ENCODE measurements around the gene ELL2.
A peak's percentile ranks its signal among the peaks of the same experiment; 100 is the strongest.
"Not testable (repeated sequence)": the region's sequence is repeated elsewhere in the genome, so short reads cannot be mapped to it uniquely, and the experiment has no call there.

The ELL2 gene

DNA sequence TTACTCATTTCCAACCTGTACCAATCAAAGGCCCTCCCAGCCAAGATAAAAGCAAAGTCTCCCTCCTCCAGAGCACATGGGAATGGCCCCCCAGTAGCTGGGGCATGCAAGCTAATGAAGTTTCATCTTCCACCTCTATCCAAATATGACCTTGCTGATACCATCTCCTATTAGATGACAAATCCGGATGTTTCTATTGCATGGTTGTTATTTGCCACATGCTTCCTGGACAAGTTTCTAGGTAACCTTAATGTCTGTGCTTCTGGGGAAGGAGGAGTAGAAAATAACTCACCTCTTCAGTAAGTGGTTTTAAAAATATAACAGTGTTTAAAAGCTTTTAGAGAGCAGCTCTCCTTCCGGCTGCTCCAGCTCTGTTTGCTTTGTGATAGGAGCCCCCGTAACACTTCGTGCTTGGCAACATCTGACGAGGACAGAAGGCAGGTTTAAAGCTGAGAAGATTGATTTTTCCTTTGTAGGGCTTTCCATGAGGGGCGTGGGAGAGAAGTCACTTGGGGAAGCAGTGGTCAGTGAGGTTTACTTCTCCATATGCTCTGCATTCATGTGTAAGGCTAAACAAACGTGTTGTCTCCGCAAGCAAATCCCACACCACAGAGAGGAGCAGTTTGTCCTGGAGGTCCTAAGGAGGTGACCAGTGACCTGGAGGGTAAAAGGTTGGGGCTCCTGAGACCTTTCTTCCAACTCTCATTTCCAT, 98.8 kb downstream of the ELL2 start:
- no peak for DNase-seq (ENCODE audit: low read depth in 2 of 3, low spot score in 2 of 3)

DNA sequence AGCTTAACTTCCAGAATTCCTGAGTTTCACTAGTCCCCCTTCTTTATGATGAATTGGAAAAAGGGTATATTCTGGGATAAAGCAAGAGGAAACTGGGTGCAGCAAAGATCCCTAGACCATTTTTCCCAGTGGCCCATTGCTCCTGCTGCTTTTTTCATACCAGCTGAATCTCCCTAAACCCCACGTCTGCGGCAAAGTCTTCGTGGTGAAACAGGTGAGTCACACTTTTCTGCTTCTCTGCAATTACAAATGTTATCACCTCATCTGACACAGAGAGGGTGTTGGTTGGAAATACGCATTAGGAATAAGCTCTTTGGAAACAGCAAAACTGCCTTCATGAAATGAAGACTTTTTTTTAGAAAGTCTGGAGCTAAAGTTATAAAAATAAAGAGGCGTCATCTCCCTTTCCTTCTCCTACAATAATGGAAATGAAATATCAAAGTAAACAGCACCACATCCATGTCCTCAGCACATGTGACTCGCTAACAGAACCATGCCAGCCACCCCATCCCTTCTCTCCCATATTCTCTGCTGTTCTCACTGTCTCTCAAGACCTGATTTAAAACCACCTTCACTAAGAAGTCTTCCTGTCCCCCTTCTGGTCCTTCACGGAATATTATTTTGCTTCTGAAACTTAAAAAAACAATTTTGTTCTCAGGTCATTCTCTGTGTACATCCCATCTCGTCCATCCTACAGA, 99.6 kb downstream of the ELL2 start:
- no peak for DNase-seq (ENCODE audit: low read depth in 2 of 3, low spot score in 2 of 3)

GRCh38 chr5:95861221-95861863, 100.3 kb downstream of the ELL2 start:
- no peak for DNase-seq (ENCODE audit: low read depth in 2 of 3, low spot score in 2 of 3)

- DNase-seq (ENCODE audit: low read depth in 2 of 3, low spot score in 2 of 3): no peak
Measured at GRCh38 chr5:95859661-95860060, 102.0 kb downstream of the ELL2 start.

DNA sequence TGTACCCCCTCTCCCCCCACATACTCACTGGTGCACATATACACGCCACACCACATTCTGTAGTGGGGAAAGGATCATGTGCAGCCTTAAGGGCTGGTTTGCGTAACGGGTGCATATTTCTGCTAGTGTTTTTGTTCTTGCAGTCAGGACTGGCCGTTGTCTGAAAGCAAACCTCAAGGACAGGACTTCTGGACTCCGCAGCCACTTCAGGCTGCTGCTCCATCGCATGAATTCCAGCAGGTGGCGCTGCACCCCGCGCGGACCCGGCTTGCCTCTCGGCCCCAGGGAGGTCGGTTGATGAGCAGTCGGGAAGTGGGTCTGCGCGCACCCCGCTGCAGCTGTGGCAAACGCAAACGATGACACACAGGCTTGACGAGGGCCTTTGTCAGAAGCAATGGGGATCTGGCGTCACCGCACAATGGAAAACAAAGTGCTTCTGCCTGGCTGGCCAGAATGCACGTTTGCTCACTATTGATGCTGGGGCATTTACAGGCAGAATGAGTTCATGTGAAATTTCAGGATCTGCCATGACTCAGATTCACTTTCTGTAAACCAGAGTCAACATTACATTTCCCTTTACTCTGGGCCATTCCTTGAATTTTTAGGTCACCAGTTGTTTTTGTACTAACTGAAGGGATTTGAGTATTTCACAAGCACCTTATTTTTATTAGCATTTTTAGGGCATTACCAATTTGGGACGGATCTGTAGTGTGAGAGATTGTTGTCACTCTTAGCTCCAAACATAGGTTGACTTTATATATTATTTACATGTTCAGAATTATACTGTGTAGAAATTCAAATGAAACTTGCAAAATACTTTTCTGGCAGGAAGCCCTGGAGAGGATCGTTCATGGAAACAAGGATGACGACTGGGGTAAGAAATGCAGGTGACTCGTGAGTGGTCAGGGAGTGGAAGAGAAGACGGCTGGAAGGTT, 102.7 kb downstream of the ELL2 start:
- peak; percentile 83 to 93 (median 93) for DNase-seq (ENCODE audit: low read depth in 2 of 3, low spot score in 2 of 3)

GRCh38 chr5:95858023-95858461, 103.6 kb downstream of the ELL2 start:
- no peak for DNase-seq (ENCODE audit: low read depth in 2 of 3, low spot score in 2 of 3)

DNA sequence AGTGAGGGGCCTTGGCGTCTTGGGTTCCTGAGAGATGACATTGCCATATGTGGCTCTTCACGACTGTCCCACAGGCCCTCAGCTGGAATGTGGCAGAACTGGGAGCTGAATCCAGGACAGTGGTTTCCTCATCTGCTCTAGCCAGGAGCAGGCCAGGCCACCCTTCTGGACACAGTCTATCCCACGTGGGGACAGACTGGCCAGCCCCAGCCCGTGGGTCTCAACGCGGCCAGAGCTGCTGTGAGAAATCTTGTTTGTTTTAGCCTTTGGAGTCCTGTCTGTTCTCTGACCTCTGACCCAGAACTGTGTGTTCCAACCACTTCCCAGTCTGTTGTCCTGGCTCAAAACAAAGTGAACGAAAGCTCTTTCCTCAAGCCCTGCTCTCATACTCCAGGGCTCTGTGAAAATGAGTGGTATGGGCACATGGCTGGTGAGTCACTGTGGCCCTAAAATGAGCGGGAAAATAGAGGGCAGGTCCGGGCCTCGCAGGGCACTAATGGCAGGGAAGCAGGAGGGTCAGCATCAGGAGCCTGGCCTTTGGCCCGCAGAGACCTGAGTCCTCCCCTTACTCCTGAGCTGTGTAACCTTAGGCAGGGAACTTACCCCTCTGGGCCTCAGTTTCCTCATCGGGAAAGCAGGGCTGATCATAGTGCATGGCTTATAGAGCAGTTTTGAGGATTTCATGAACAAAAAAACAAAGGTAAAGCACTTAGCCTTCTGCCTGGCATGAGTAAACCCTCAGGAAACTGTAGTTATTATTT, 104.3 kb downstream of the ELL2 start:
- no peak for DNase-seq (ENCODE audit: low read depth in 2 of 3, low spot score in 2 of 3)

DNA sequence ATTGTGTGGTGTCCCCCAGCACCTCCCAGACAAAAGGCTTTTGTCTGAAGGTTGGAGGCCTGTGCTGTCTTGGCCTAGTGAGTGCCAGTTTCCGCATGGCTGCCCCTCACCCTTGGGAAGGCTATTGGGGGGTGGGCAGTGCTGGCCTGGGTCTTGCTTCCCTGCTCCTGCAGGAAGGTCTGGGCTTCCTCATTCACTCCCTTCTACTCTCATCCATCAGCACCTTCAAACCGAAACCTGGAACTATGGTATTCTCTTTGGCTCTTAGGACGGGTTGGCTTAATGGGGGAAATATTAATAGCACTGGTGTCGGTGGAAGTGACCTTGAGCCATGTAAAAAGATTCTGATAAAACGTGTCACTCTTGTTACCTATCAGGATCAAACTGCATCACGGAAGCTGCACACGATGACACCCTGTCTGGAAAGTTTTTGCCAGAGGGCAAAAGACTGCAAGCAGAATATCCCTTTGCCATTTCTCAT, 105.1 kb downstream of the ELL2 start:
- DNase-seq (ENCODE audit: low read depth in 2 of 3, low spot score in 2 of 3): no peak

GRCh38 chr5:95853490-95853889, 108.2 kb downstream of the ELL2 start:
- DNase-seq (ENCODE audit: low read depth in 2 of 3, low spot score in 2 of 3): no peak

GRCh38 chr5:95852567-95852966, 109.1 kb downstream of the ELL2 start:
- no peak for DNase-seq (ENCODE audit: low read depth in 2 of 3, low spot score in 2 of 3)

DNA sequence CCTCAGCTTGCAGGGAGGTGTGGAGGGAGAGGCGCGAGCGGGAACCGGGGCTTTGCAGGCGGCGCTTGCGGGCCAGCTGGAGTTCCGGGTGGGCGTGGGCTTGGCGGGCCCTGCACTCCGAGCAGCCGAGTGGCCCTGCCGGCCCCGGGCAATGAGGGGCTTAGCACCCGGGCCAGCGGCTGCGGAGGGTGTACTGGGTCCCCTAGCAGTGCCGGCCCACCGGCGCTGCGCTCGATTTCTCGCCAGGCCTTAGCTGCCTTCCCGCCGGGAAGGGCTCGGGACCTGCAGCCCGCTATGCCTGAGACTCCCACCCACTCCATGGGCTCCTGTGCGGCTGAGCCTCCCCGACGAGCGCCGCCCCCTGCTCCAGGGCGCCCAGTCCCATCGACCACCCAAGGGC, 110.5 kb downstream of the ELL2 start:
- not testable (repeated sequence) for DNase-seq (ENCODE audit: low read depth in 2 of 3, low spot score in 2 of 3)

DNA sequence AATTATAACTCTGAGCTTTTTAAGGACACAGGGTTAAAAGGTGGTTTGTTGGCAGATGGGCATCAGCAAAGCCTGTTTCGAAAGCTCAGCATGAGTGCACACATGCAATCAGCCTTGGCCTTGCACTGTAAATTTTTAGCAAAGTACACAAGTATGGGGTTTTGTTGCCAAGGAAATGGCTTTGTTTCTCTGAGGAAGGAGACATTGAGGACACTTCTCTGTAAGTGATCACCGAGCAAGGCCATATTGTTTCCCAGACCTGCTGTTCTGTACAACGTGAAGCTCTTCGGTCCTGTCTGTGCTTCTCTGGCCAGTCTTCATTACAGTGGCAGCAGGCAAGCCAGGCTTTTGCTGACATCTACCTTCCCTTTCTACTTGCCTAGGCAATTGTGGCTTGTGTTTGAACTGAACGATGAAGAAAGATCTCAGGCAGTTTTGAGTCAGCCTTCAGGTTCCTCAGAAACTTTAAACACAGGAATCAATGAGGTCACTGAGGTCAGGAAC, 111.2 kb downstream of the ELL2 start:
- DNase-seq (ENCODE audit: low read depth in 2 of 3, low spot score in 2 of 3): no peak

- no peak for DNase-seq (ENCODE audit: low read depth in 2 of 3, low spot score in 2 of 3)
Measured at GRCh38 chr5:95848701-95849100, 113.0 kb downstream of the ELL2 start.

DNA sequence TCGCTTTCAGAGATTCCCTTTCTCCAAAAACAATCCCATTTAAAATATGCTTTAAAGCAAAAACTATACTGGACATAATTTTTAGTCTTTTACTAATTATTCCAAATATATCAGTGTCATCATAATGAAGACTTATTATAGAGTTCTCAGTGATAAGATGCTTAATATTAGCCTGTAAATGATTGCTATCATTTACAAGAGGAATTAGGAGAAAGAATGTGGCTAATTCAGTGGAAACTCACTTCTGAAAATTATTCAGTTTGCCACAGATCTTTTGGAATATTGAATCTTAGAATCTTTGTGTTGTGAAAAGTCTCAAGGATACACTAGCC, 114.4 kb downstream of the ELL2 start:
- no peak for DNase-seq (ENCODE audit: low read depth in 2 of 3, low spot score in 2 of 3)

GRCh38 chr5:95846554-95847260, 114.9 kb downstream of the ELL2 start:
- DNase-seq (ENCODE audit: low read depth in 2 of 3, low spot score in 2 of 3): no peak

DNA sequence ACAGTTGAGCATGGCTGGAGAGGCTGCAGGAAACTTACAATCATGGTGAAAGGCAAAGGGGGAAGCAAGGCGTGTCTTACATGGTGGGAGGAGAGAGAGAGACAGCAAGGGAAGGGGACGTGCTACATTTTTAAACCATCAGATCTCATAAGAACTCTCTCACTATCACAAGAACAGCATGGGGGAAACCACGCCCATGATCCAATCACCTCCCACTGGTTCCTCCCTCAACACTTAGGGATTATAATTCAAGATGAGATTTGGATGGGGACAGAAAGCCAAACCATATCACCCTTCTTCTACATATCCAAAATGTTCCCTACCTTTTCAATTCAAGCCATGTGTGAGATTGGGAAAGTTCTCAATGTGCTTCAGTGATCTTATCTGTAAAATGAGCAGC, 116.3 kb downstream of the ELL2 start:
- no peak for DNase-seq (ENCODE audit: low read depth in 2 of 3, low spot score in 2 of 3)

- DNase-seq (ENCODE audit: low read depth in 2 of 3, low spot score in 2 of 3): no peak
Measured at GRCh38 chr5:95843733-95844223, 117.9 kb downstream of the ELL2 start.

DNA sequence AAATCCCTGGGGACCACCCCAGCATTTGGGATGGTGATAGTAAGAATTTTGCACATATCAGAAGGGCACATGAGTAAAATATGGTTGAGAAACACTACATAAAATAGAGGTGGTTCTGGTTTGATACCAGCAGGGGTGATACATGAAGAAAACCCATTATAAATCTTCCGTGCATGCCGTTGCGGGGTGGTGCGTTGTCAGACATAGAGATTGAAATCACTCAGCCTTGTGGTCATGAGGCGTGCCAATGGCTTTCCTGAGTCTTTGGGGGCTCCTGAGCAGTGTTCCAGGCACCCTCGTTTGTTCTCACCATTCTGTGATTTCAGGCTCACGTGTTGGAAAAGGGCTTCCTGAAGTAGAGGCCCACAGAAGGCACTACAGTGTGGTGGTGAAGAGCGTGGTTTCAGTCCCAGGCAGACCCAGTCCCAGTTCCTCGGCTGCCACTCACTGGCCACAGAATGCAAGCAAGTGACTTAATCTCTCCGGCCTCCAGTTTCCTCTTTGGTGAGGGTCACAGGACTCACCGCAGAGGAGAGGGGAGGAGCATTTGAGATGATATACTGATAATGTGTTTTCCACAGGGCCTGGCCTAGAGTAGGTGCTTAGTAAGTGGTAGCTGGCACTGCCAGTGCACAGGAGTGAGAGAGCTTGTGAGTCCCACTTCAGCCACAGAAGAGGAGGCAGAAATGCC, 118.7 kb downstream of the ELL2 start:
- peak in 2 of 3 experiments; percentile 37 to 39 for DNase-seq (ENCODE audit: low read depth in 2 of 3, low spot score in 2 of 3)

All from activated CD8-positive, alpha-beta memory T cell treated with anti-CD3 and anti-CD28 coated beads for 48 hours (primary cell).